A549 (cell line): ENCODE data around the gene PCGF2.

Experiments used
- EP300 ChIP-seq, 2 experiments: fragments of >200 bp; sonication (Bioruptor Twin); formaldehyde crosslinking; IDR thresholded peaks; 2 replicates in 1 of 2; 3 replicates in 1 of 2; pipeline ENCODE4 v1.6.1; 2016 to 2017
- JUNB ChIP-seq: fragments of >200 bp; sonication (Bioruptor Twin); formaldehyde crosslinking; IDR thresholded peaks from 2 replicates; pipeline ENCODE4 v1.6.1; 2016
- MAFK ChIP-seq: fragments of 450-650 bp; IDR thresholded peaks from 2 replicates; pipeline ENCODE4 v1.6.1; 2014; ENCODE audit not compliant: partially characterized antibody
- POLR2A ChIP-seq: IDR thresholded peaks from 2 replicates; pipeline ENCODE4 v1.6.1; 2012; ENCODE audit warnings: mild to moderate bottlenecking, low read length
- RAD21 ChIP-seq, 2 experiments: fragments of >200 bp in 1 of 2; sonication (Bioruptor Twin) in 1 of 2; formaldehyde crosslinking in 1 of 2; IDR thresholded peaks in 1 of 2; conservative IDR thresholded peaks in 1 of 2; 2 replicates in 1 of 2; 3 replicates in 1 of 2; pipeline ENCODE4 v1.6.1; 2012 to 2018; ENCODE audit warnings: inconsistent platforms in 1 of 2
- RARB ChIP-seq: fragments of 250-450 bp; sonication (Bioruptor Pico); IDR thresholded peaks from 2 replicates; pipeline ENCODE4 v1.8.0; 2021; ENCODE audit warnings: mild to moderate bottlenecking, moderate library complexity
- TF ChIP-seq, protein P1 (sequence below): fragments of >200 bp; sonication (Bioruptor Twin); formaldehyde crosslinking; IDR thresholded peaks from 3 replicates; pipeline ENCODE4 v1.5.1; 2016
- TF ChIP-seq, protein P2 (sequence below): fragments of 150-350 bp; IDR thresholded peaks from 2 replicates; pipeline ENCODE4 v1.6.1; 2014; ENCODE audit warnings: low read depth, mild to moderate bottlenecking, low read length

DNA sequence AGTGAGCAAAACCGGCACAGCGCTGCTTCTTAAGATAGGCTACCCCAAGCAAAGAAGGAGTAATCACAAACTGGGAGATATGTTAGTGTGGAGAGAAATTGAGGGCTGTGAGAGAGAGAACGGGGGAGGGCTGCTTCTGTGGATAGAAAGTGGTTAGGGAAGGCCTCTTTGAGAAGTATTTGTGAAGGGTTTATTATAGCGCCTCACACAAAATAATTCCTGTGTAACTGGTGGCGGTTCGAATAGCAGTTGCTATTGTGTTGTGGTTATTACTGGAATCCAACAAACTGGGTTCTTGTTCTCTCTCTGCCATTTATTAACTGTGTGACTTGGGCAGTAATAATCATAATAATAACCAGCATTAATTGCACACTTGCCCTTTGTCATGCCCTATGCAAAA, 27.2 kb downstream of the PCGF2 start:
- TF ChIP-seq EP300 (IDR thresholded peaks at IDR 0.05) (no peak), MAFK (no peak), POLR2A (no peak), RARB (CRISPR knock-in tag) (no peak), JUNB (no peak), RAD21 (conservative IDR thresholded peaks at IDR 0.05 in 1 of 2, IDR thresholded peaks at IDR 0.05 in 1 of 2) (no peak)
- TF ChIP-seq, protein P1, sequence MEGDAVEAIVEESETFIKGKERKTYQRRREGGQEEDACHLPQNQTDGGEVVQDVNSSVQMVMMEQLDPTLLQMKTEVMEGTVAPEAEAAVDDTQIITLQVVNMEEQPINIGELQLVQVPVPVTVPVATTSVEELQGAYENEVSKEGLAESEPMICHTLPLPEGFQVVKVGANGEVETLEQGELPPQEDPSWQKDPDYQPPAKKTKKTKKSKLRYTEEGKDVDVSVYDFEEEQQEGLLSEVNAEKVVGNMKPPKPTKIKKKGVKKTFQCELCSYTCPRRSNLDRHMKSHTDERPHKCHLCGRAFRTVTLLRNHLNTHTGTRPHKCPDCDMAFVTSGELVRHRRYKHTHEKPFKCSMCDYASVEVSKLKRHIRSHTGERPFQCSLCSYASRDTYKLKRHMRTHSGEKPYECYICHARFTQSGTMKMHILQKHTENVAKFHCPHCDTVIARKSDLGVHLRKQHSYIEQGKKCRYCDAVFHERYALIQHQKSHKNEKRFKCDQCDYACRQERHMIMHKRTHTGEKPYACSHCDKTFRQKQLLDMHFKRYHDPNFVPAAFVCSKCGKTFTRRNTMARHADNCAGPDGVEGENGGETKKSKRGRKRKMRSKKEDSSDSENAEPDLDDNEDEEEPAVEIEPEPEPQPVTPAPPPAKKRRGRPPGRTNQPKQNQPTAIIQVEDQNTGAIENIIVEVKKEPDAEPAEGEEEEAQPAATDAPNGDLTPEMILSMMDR: no peak
- TF ChIP-seq, protein P2, sequence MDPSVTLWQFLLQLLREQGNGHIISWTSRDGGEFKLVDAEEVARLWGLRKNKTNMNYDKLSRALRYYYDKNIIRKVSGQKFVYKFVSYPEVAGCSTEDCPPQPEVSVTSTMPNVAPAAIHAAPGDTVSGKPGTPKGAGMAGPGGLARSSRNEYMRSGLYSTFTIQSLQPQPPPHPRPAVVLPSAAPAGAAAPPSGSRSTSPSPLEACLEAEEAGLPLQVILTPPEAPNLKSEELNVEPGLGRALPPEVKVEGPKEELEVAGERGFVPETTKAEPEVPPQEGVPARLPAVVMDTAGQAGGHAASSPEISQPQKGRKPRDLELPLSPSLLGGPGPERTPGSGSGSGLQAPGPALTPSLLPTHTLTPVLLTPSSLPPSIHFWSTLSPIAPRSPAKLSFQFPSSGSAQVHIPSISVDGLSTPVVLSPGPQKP: no peak
